Stimulated activated naive CD8-positive, alpha-beta T cell treated with anti-CD3 and anti-CD28 coated beads, Interleukin-15, amount 100 ng/mL, for 72 hours (primary cell): ENCODE measurements around the gene C10orf105.

Source experiments
- ATAC-seq: fragments of 150-1000 bp; cut with Tn5 transposase; 2 replicates; pipeline ENCODE4 v1.10.0; 2021; ENCODE audit warnings: mild to moderate bottlenecking, moderate library complexity
- DNase-seq, 2 donors: peaks; one replicate each; pipeline ENCODE4 v3.0.0; 2021 to 2022
- H3K27ac Mint-ChIP-seq, 2 donors: one replicate each; pipeline ENCODE4 v1.8.0; 2022; ENCODE audit warnings: mild to moderate bottlenecking in 2 of 2, mixed read lengths in 2 of 2, moderate library complexity in 2 of 2
- H3K27me3 Mint-ChIP-seq: one replicate; pipeline ENCODE4 v1.8.0; 2022; ENCODE audit warnings: mixed read lengths
- H3K4me1 Mint-ChIP-seq: one replicate; pipeline ENCODE4 v1.8.0; 2022; ENCODE audit warnings: mild to moderate bottlenecking, mixed read lengths
- H3K4me3 Mint-ChIP-seq, 2 donors: one replicate each; pipeline ENCODE4 v1.8.0; 2022; ENCODE audit warnings: mild to moderate bottlenecking in 2 of 2, mixed read lengths in 2 of 2, moderate library complexity in 1 of 2
- H3K9me3 Mint-ChIP-seq, 2 donors: one replicate each; pipeline ENCODE4 v1.8.0; 2022; ENCODE audit warnings: mixed read lengths in 2 of 2

The C10orf105 gene

GRCh38 chr10:71731791-71732190 lies 12.2 kb upstream of the C10orf105 start:
- peak overlapping the region in 1 of 2 donors; percentile 81 for H3K27ac Mint-ChIP-seq
- no peaks in the 10 kb centered on the region for H3K27me3 Mint-ChIP-seq
- ATAC-seq (peak; percentile 21), DNase-seq (peak; percentile 39 to 60)
- H3K9me3 Mint-ChIP-seq = no peaks in the 10 kb centered on the region
- peaks cover 97% of the 10 kb centered on the region for H3K4me1 Mint-ChIP-seq
- peak overlapping the region in 1 of 2 donors; percentile 21 for H3K4me3 Mint-ChIP-seq

GRCh38 chr10:71729161-71729636 lies 9.6 kb upstream of the C10orf105 start:
- peak overlapping the region; percentile 5 to 49 for H3K4me3 Mint-ChIP-seq
- H3K4me1 Mint-ChIP-seq = peaks cover 97% of the 10 kb centered on the region
- no peaks in the 10 kb centered on the region for H3K9me3 Mint-ChIP-seq
- peak overlapping the region in 1 of 2 donors; percentile 89 for H3K27ac Mint-ChIP-seq
- ATAC-seq = no peak
- H3K27me3 Mint-ChIP-seq = no peaks in the 10 kb centered on the region
- DNase-seq = no peak

- DNase-seq = peak; percentile 61 to 74
- peak overlapping the region; percentile 68 to 74 for H3K4me3 Mint-ChIP-seq
- peak overlapping the region; percentile 78 to 92 for H3K27ac Mint-ChIP-seq
These were observed 8.5 kb upstream of the C10orf105 start for GRCh38 chr10:71727738-71728737.

GRCh38 chr10:71727105-71727737 lies 7.6 kb upstream of the C10orf105 start:
- H3K4me1 Mint-ChIP-seq = peaks cover 98% of the 10 kb centered on the region
- no peaks in the 10 kb centered on the region for H3K27me3 Mint-ChIP-seq
- peak; percentile 63 to 76 for DNase-seq
- H3K9me3 Mint-ChIP-seq = no peaks in the 10 kb centered on the region
- ATAC-seq = peak; percentile 79
- peak overlapping the region; percentile 92 to 95 for H3K27ac Mint-ChIP-seq
- peak overlapping the region; percentile 68 to 74 for H3K4me3 Mint-ChIP-seq

More at GRCh38 chr10:71727738-71728737, 8.5 kb upstream of the C10orf105 start:
- Mint-ChIP-seq H3K4me1 (peaks cover 98% of the 10 kb centered on the region), H3K9me3 (no peaks in the 10 kb centered on the region), H3K27me3 (no peaks in the 10 kb centered on the region)
- ATAC-seq = peak; percentile 60

GRCh38 chr10:71726580-71727104 lies 7.1 kb upstream of the C10orf105 start:
- H3K9me3 Mint-ChIP-seq = no peaks in the 10 kb centered on the region
- DNase-seq = peak; percentile 55 to 67
- H3K27ac Mint-ChIP-seq = peak overlapping the region; percentile 92 to 95
- no peaks in the 10 kb centered on the region for H3K27me3 Mint-ChIP-seq
- ATAC-seq = peak; percentile 38
- H3K4me1 Mint-ChIP-seq = peaks cover 92% of the 10 kb centered on the region
- H3K4me3 Mint-ChIP-seq = peak overlapping the region; percentile 68 to 74

- Mint-ChIP-seq H3K27me3 (no peaks in the 10 kb centered on the region), H3K27ac (peak overlapping the region; percentile 92 to 95), H3K4me3 (peak overlapping the region; percentile 68 to 74), H3K4me1 (peaks cover 86% of the 10 kb centered on the region), H3K9me3 (no peaks in the 10 kb centered on the region)
- peak; percentile 55 for ATAC-seq
- DNase-seq = peak in 1 of 2 donors; percentile 77
These were observed 6.5 kb upstream of the C10orf105 start for GRCh38 chr10:71725998-71726579.

- H3K4me1 Mint-ChIP-seq = peaks cover 84% of the 10 kb centered on the region
- no peaks in the 10 kb centered on the region for H3K27me3 Mint-ChIP-seq
- ATAC-seq (no peak), DNase-seq (no peak)
- no peaks in the 10 kb centered on the region for H3K9me3 Mint-ChIP-seq
- peak overlapping the region; percentile 50 to 92 for H3K27ac Mint-ChIP-seq
- peak overlapping the region in 1 of 2 donors; percentile 74 for H3K4me3 Mint-ChIP-seq
These were observed 5.7 kb upstream of the C10orf105 start for GRCh38 chr10:71725249-71725648.

GRCh38 chr10:71724539-71724938 lies 5.0 kb upstream of the C10orf105 start:
- no peaks in the 10 kb centered on the region for H3K27me3 Mint-ChIP-seq
- H3K4me1 Mint-ChIP-seq = peaks cover 78% of the 10 kb centered on the region
- peak overlapping the region in 1 of 2 donors; percentile 58 for H3K4me3 Mint-ChIP-seq
- DNase-seq = no peak
- peak overlapping the region; percentile 16 to 50 for H3K27ac Mint-ChIP-seq
- ATAC-seq = no peak
- no peaks in the 10 kb centered on the region for H3K9me3 Mint-ChIP-seq

- no peaks in the 10 kb centered on the region for H3K9me3 Mint-ChIP-seq
- peak overlapping the region in 1 of 2 donors; percentile 65 for H3K27ac Mint-ChIP-seq
- no peak for ATAC-seq
- DNase-seq = no peak
- peaks cover 66% of the 10 kb centered on the region for H3K4me1 Mint-ChIP-seq
- H3K27me3 Mint-ChIP-seq = no peaks in the 10 kb centered on the region
- no peak overlapping the region for H3K4me3 Mint-ChIP-seq
These were observed 3.7 kb upstream of the C10orf105 start for GRCh38 chr10:71723311-71723710.

- Mint-ChIP-seq H3K27me3 (no peaks in the 10 kb centered on the region), H3K9me3 (no peaks in the 10 kb centered on the region), H3K27ac (no peak overlapping the region), H3K4me1 (peaks cover 62% of the 10 kb centered on the region), H3K4me3 (no peak overlapping the region)
- DNase-seq (no peak), ATAC-seq (no peak)
These were observed 3.3 kb upstream of the C10orf105 start for GRCh38 chr10:71722849-71723248.

- Mint-ChIP-seq H3K4me1 (peaks cover 58% of the 10 kb centered on the region), H3K27ac (no peak overlapping the region), H3K4me3 (no peak overlapping the region), H3K27me3 (no peaks in the 10 kb centered on the region), H3K9me3 (no peaks in the 10 kb centered on the region)
- DNase-seq = no peak
- ATAC-seq = no peak
These were observed 1.7 kb upstream of the C10orf105 start for GRCh38 chr10:71721313-71721712.

GRCh38 chr10:71720288-71720687 lies 710 bp upstream of the C10orf105 start:
- Mint-ChIP-seq H3K4me1 (peaks cover 58% of the 10 kb centered on the region), H3K9me3 (no peaks in the 10 kb centered on the region), H3K4me3 (no peak overlapping the region), H3K27me3 (no peaks in the 10 kb centered on the region), H3K27ac (peak overlapping the region; percentile 28 to 57)
- ATAC-seq (no peak), DNase-seq (no peak)

- Mint-ChIP-seq H3K27ac (no peak overlapping the region), H3K27me3 (no peaks in the 10 kb centered on the region), H3K4me1 (peaks cover 58% of the 10 kb centered on the region), H3K4me3 (no peak overlapping the region), H3K9me3 (no peaks in the 10 kb centered on the region)
- DNase-seq = no peak
- ATAC-seq = no peak
These were observed 536 bp downstream of the C10orf105 start for GRCh38 chr10:71719042-71719441.

GRCh38 chr10:71718165-71718698 lies 1.3 kb downstream of the C10orf105 start:
- DNase-seq = no peak
- H3K27ac Mint-ChIP-seq = no peak overlapping the region
- peaks cover 58% of the 10 kb centered on the region for H3K4me1 Mint-ChIP-seq
- ATAC-seq = no peak
- H3K4me3 Mint-ChIP-seq = no peak overlapping the region
- no peaks in the 10 kb centered on the region for H3K27me3 Mint-ChIP-seq
- no peaks in the 10 kb centered on the region for H3K9me3 Mint-ChIP-seq

GRCh38 chr10:71717551-71717951 lies 2.0 kb downstream of the C10orf105 start:
- peaks cover 58% of the 10 kb centered on the region for H3K4me1 Mint-ChIP-seq
- no peaks in the 10 kb centered on the region for H3K9me3 Mint-ChIP-seq
- H3K4me3 Mint-ChIP-seq = no peak overlapping the region
- no peak for DNase-seq
- H3K27me3 Mint-ChIP-seq = no peaks in the 10 kb centered on the region
- H3K27ac Mint-ChIP-seq = peak overlapping the region in 1 of 2 donors; percentile 76
- ATAC-seq = no peak
